NCI-H1417 (cell line): ENCODE data around the gene RELN.

Experiments
- DNase-seq, 3 experiments: peaks; one replicate each; lab custom pipeline; 2025; lab: John Stamatoyannopoulos, UW

Gene RELN

GRCh38 chr7:103569621-103570305 is 419.7 kb downstream of the RELN start:
- DNase-seq = no peak

GRCh38 chr7:103564416-103564815 is 425.0 kb downstream of the RELN start:
- no peak for DNase-seq

GRCh38 chr7:103560136-103560535 is 429.3 kb downstream of the RELN start:
- no peak for DNase-seq

GRCh38 chr7:103551016-103551415 is 438.4 kb downstream of the RELN start:
- DNase-seq = no peak

GRCh38 chr7:103549786-103550185 is 439.7 kb downstream of the RELN start:
- DNase-seq = no peak

GRCh38 chr7:103547451-103548284 is 441.8 kb downstream of the RELN start:
- DNase-seq = no peak

GRCh38 chr7:103542470-103542869 is 447.0 kb downstream of the RELN start:
- no peak for DNase-seq

- no peak for DNase-seq
Observed at GRCh38 chr7:103541947-103542346, 447.5 kb downstream of the RELN start.

- no peak for DNase-seq
Observed at GRCh38 chr7:103541026-103541425, 448.4 kb downstream of the RELN start.

GRCh38 chr7:103540338-103540737 is 449.1 kb downstream of the RELN start:
- no peak for DNase-seq

GRCh38 chr7:103539875-103540274 is 449.6 kb downstream of the RELN start:
- no peak for DNase-seq

- no peak for DNase-seq
Observed at GRCh38 chr7:103538964-103539709, 450.3 kb downstream of the RELN start.

- no peak for DNase-seq
Observed at GRCh38 chr7:103533761-103534160, 455.7 kb downstream of the RELN start.

GRCh38 chr7:103532955-103533354 is 456.5 kb downstream of the RELN start:
- no peak for DNase-seq

- no peak for DNase-seq
Observed at GRCh38 chr7:103528152-103528551, 461.3 kb downstream of the RELN start.

GRCh38 chr7:103525937-103526336 is 463.5 kb downstream of the RELN start:
- peak in 2 of 3 experiments; percentile 27 to 59 for DNase-seq

GRCh38 chr7:103524042-103524907 is 465.2 kb downstream of the RELN start:
- peak; percentile 13 to 76 (median 18) for DNase-seq

- DNase-seq = peak in 1 of 3 experiments; percentile 43
Observed at GRCh38 chr7:103521937-103522336, 467.5 kb downstream of the RELN start.

GRCh38 chr7:103504505-103505135 is 484.8 kb downstream of the RELN start:
- peak in 1 of 3 experiments; percentile 32 for DNase-seq

GRCh38 chr7:103501206-103501605 is 488.3 kb downstream of the RELN start:
- DNase-seq = no peak

GRCh38 chr7:103499976-103500375 is 489.5 kb downstream of the RELN start:
- no peak for DNase-seq
